GM12891 (cell line): ENCODE data around the gene ERFE.

Source experiments
- PAX5 ChIP-seq: IDR thresholded peaks from 2 replicates; pipeline ENCODE4 v1.6.1; 2011; ENCODE audit warnings: low read length, moderate library complexity, mild to moderate bottlenecking; ENCODE audit not compliant: insufficient read depth, severe bottlenecking
- POLR2A ChIP-seq: IDR thresholded peaks from 2 replicates; pipeline ENCODE4 v1.6.1; 2011; ENCODE audit warnings: low read depth, low read length, control low read depth
- POLR2AphosphoS5 ChIP-seq: IDR thresholded peaks from 2 replicates; pipeline ENCODE4 v1.6.1; 2011; ENCODE audit warnings: low read depth, low read length, control low read depth
- POU2F2 ChIP-seq: IDR thresholded peaks from 2 replicates; pipeline ENCODE4 v1.6.1; 2011; ENCODE audit warnings: low read depth, mild to moderate bottlenecking, control low read depth, low read length, moderate library complexity
- SPI1 ChIP-seq: IDR thresholded peaks from 2 replicates; pipeline ENCODE4 v1.6.1; 2011; ENCODE audit warnings: low read depth, low read length, control low read depth
- TAF1 ChIP-seq: IDR thresholded peaks from 2 replicates; pipeline ENCODE4 v1.6.1; 2011; ENCODE audit warnings: low read depth, low read length, control low read depth

DNA sequence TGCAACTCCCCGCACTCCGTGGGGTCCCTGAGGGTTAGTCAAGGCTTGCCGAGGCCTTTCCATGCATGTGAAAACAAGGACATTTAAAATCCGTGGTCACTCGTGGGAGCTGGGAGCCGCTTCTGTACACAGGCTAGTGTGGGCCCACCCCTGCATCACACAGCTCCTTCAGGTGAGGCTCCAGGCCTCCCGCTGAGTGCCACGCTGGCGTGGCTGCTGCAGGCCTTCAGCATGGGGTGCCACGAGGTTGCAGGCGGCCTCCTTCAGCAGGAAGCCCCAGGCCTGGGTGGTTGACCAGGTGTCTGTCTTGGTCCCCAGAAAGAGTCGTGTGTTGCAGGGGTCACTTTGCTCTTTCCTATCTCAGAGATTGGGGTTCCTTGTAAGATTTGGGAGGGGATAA is 13.7 kb upstream of the ERFE start:
- TF ChIP-seq POLR2AphosphoS5 (no peak), TAF1 (no peak), POLR2A (no peak), PAX5 (no peak), SPI1 (no peak), POU2F2 (no peak)
